ENCODE results near the gene ADH7. TPM values are rescaled to one million over a fixed set of nuclear protein-coding genes. Genes with fewer than 3 reads are reported as not detected.

Gene ADH7
- total and polyA plus RNA-seq, 2 of the 8 experiments (the other 6 are each of a cell fraction or from before 2014, with no cell fraction given) = not detected

GRCh38 chr4:99400831-99401230 is 34.3 kb downstream of the ADH7 start (continued):
- TF ChIP-seq CHD7 (IDR thresholded peaks at IDR 0.05; ENCODE audit: insufficient replicate concordance, low read length) (no peak), NANOG (IDR thresholded peaks at IDR 0.05; ENCODE audit: insufficient read depth, low read depth, low read length, poor library complexity, severe bottlenecking) (no peak), FOSL1 (IDR thresholded peaks at IDR 0.05; ENCODE audit: insufficient read depth, low read depth, low read length) (no peak), RXRA (IDR thresholded peaks at IDR 0.05; ENCODE audit: insufficient read depth, low read depth, low read length) (no peak), ATF3 (IDR thresholded peaks at IDR 0.05; ENCODE audit: insufficient read depth, low read depth, low read length) (no peak), BCL11A (IDR thresholded peaks at IDR 0.05; ENCODE audit: low read depth in 2 of 2, low read length in 2 of 2) (no peak), RNF2 (IDR thresholded peaks at IDR 0.05; ENCODE audit: borderline replicate concordance, low read depth, low read length, missing control alignments, poor library complexity, severe bottlenecking) (no peak), RFX5 (IDR thresholded peaks at IDR 0.05; ENCODE audit: borderline replicate concordance, low read depth, low read length) (no peak), MAX (IDR thresholded peaks at IDR 0.05) (no peak), POU5F1 (IDR thresholded peaks at IDR 0.05; ENCODE audit: low read depth, low read length) (no peak)

Measured in H1 (cell line).